ENCODE data around the gene PIGS. TPM values are rescaled to one million over a fixed set of nuclear protein-coding genes. Genes with fewer than 3 reads are reported as not detected.
"Not testable (repeated sequence)": the region's sequence is repeated elsewhere in the genome, so short reads cannot be mapped to it uniquely, and the experiment has no call there.

The PIGS gene
- polyA plus RNA-seq, 1 experiment = 51.8 TPM

DNA sequence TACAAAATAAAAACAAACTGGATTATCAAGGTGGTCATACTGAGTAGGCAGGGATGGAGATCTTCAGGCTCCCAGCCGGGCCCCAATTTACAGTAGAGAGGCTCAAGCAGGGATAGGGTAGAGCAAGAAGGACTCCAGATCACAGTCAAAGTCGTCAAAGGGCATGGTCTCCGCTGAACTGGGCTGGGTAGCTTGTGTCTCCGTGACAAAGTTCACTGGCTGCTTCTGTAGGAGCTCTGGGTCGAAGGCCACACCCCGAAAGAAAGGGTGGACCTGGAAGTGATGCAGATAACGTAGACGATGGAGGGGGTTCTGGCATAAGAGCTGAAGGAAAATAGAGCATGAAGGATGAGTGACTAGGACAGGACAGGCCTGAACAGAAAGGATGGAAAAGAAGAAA is 39.1 kb upstream of the PIGS start:
- ChIA-PET POLR2A (no interaction called here), CTCF (no interaction called here)
- no peak for DNase-seq (ENCODE audit: low read depth, low spot score)
- Histone ChIP-seq H3K27me3 (ENCODE audit: control insufficient read depth, insufficient read depth, low read length) (no peaks in the 10 kb centered on the region), H3K27ac (ENCODE audit: low read depth, low read length) (no peak overlapping the region), H3K9me3 (ENCODE audit: control insufficient read depth, insufficient read depth, low read length) (no peaks in the 10 kb centered on the region), H3K4me3 (ENCODE audit: low read depth, low read length) (no peak overlapping the region)
- no peak for TF ChIP-seq CTCF (IDR thresholded peaks at IDR 0.05; ENCODE audit: low read depth, low read length)

DNA sequence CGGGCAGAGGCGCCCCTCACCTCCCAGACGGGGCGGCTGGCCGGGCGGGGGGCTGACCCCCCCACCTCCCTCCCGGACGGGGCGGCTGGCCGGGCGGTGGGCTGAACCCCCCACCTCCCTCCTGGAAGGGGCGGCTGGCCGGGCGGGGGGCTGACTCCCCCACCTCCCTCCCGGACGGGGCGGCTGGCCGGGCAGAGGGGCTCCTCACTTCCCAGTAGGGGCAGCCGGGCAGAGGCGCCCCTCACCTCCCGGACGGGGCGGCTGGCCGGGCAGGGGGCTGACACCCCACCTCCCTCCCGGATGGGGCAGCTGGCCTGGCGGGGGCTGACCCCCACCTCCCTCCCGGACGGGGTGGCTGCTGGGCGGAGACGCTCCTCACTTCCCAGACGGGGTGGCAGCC is 32.7 kb upstream of the PIGS start:
- H3K27me3 ChIP-seq (ENCODE audit: control insufficient read depth, insufficient read depth, low read length); H3K9me3 ChIP-seq (ENCODE audit: control insufficient read depth, insufficient read depth, low read length); POLR2A ChIA-PET; H3K27ac ChIP-seq (ENCODE audit: low read depth, low read length); CTCF ChIA-PET; DNase-seq (ENCODE audit: low read depth, low spot score); H3K4me3 ChIP-seq (ENCODE audit: low read depth, low read length): not testable (repeated sequence)

GRCh38 chr17:28599311-28600184 is 28.2 kb upstream of the PIGS start:
- peak overlapping the region; percentile 88 for H3K4me3 ChIP-seq (ENCODE audit: low read depth, low read length)
- ChIA-PET CTCF (interaction anchor here (1.2 kb wide), 1 partner anchor 14 kb away, joined by 4 read pairs; no protein-coding TSS in a partner anchor), POLR2A (interaction anchor here (1.0 kb wide), 1 partner anchor 120 kb away, joined by 3 read pairs; no protein-coding TSS in a partner anchor)

GRCh38 chr17:28598799-28599310 is 27.5 kb upstream of the PIGS start, which contains the start of gene SPAG5:
SPAG5 (minus strand) TSS chr17:28599025; CDS start chr17:28598946, 79 bp downstream.
- Histone ChIP-seq H3K27me3 (ENCODE audit: control insufficient read depth, insufficient read depth, low read length) (no peaks in the 10 kb centered on the region), H3K9me3 (ENCODE audit: control insufficient read depth, insufficient read depth, low read length) (no peaks in the 10 kb centered on the region; the same call in 1 of the 2 replicates), H3K27ac (ENCODE audit: low read depth, low read length) (peak within 1 kb of the TSS; percentile 97), H3K4me3 (ENCODE audit: low read depth, low read length) (peak within 1 kb of the TSS; percentile 88)
- no peak for TF ChIP-seq CTCF (IDR thresholded peaks at IDR 0.05; ENCODE audit: low read depth, low read length)
- ChIA-PET POLR2A (interaction anchor here (0.6 to 1.0 kb wide), 2 partner anchors 12 to 121 kb away, joined by 3 to 4 read pairs; no protein-coding TSS in a partner anchor), CTCF (interaction anchor here (1.2 kb wide), 1 partner anchor 14 kb away, joined by 4 read pairs; no protein-coding TSS in a partner anchor)
- peak; percentile 60 for DNase-seq (ENCODE audit: low read depth, low spot score)

More at GRCh38 chr17:28599311-28600184, 28.2 kb upstream of the PIGS start:
- no peak for TF ChIP-seq CTCF (IDR thresholded peaks at IDR 0.05; ENCODE audit: low read depth, low read length)
- peak overlapping the region; percentile 97 for H3K27ac ChIP-seq (ENCODE audit: low read depth, low read length)
- no peaks in the 10 kb centered on the region; the same call in 1 of the 2 replicates for H3K9me3 ChIP-seq (ENCODE audit: control insufficient read depth, insufficient read depth, low read length)
- DNase-seq (ENCODE audit: low read depth, low spot score) = peak; percentile 58
- H3K27me3 ChIP-seq (ENCODE audit: control insufficient read depth, insufficient read depth, low read length) = no peaks in the 10 kb centered on the region

- DNase-seq (ENCODE audit: low read depth, low spot score) = no peak
- no peak for TF ChIP-seq CTCF (IDR thresholded peaks at IDR 0.05; ENCODE audit: low read depth, low read length)
- POLR2A ChIA-PET = interaction anchor here (0.6 kb wide), 1 partner anchor 12 kb away, joined by 4 read pairs; no protein-coding TSS in a partner anchor
- H3K9me3 ChIP-seq (ENCODE audit: control insufficient read depth, insufficient read depth, low read length) = no peaks in the 10 kb centered on the region; the same call in 1 of the 2 replicates
- H3K27ac ChIP-seq (ENCODE audit: low read depth, low read length) = no peak overlapping the region
- no peaks in the 10 kb centered on the region for H3K27me3 ChIP-seq (ENCODE audit: control insufficient read depth, insufficient read depth, low read length)
- H3K4me3 ChIP-seq (ENCODE audit: low read depth, low read length) = peak overlapping the region; percentile 88
- CTCF ChIA-PET = no interaction called here
Measured at GRCh38 chr17:28598389-28598788, 27.1 kb upstream of the PIGS start.

All from AG04450 (cell line).